ENCODE measurements around the gene STXBP2. TPM values are rescaled to one million over a fixed set of nuclear protein-coding genes. Genes with fewer than 3 reads are reported as not detected.
A peak's percentile ranks its signal among the peaks of the same experiment; 100 is the strongest.

The STXBP2 gene
- total and polyA plus RNA-seq, 5 donors from 2014 or later, result 57.5 to 253 (median 95.7) TPM

GRCh38 chr19:7682175-7682855, 45.4 kb downstream of the STXBP2 start:
- peaks cover 0 to 1% (median 0%) of the 10 kb centered on the region in 7 donors for H3K9me3 Mint-ChIP-seq
- peak overlapping the region; percentile 71 for H3K27ac ChIP-seq (ENCODE audit: insufficient read depth, low read length, poor library complexity, severe bottlenecking)
- no peak for DNase-seq
- H3K9me3 ChIP-seq (ENCODE audit: control insufficient read depth in 2 of 2, low read length in 2 of 2), result no peaks in the 10 kb centered on the region
- peaks cover 5 to 38% (median 20%) of the 10 kb centered on the region in 4 donors for H3K4me1 Mint-ChIP-seq
- H3K27me3 Mint-ChIP-seq, result peaks cover 12% of the 10 kb centered on the region
- ATAC-seq (ENCODE audit: low read depth in 2 of 2), result no peak
- peaks cover 5% of the 10 kb centered on the region for H3K36me3 Mint-ChIP-seq
- H3K27ac Mint-ChIP-seq, result peak overlapping the region in 1 of 3 donors; percentile 92
- peaks cover 31% of the 10 kb centered on the region for H3K4me1 ChIP-seq (ENCODE audit: control insufficient read depth, insufficient read depth, low read length, poor library complexity, severe bottlenecking)
- H3K36me3 ChIP-seq (ENCODE audit: control insufficient read depth, insufficient read depth, low read length), result peaks cover 8% of the 10 kb centered on the region
- peak overlapping the region; percentile 44 for H3K4me3 ChIP-seq (ENCODE audit: low read depth, low read length)
- no peaks in the 10 kb centered on the region for H3K27me3 ChIP-seq (ENCODE audit: control insufficient read depth, insufficient read depth, low read length)
- H3K4me3 Mint-ChIP-seq, result peak overlapping the region; percentile 26 to 93 (median 67)

DNA sequence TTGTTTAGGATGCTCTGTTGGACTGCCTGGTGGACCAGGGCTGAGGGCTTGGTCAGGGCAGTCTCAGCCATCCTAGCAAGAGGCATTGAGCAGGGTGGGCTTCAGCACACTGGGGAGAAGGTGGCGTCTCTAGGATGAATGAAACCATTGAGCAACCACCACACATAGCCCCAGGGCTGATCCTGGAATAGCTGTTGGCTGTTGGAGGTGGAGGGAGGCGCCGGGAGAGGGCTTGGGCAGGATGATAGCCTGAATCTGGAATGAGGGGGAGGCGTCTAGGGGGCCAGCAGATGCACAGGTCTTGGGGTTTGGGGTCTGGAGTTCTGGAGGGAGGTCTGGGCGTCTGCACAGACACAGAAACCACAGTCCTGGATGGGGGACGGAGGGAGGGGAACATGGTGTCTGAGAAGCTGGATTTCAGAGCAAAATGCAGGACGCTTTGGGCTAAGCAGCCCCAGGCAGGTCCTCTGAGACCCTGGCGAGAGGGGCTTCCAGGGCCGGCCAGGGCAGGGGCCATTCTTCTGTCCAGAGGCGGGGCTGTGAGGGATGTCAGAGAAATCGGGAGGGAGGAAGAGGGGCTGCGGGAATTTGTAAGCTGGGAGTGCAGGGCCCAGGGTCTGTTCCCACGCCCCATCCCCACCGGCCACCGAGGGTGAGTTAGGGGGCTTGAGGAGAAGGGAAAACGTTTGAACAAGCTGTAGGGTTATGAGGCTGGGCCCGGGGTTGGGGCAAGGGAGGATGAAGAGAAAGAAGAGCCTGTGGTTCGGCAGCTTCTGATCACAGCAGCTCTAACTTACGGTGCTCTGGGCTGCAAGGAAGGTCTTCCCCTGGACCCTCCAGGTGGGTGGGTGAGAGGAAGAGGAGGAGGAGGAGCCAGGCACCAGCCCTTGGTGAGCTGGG, 48.9 kb downstream of the STXBP2 start:
- Mint-ChIP-seq H3K36me3 (peaks cover 5% of the 10 kb centered on the region), H3K4me3 (peak overlapping the region in 2 of 4 donors; percentile 40 to 76), H3K27ac (peak overlapping the region; percentile 19 to 92 (median 87)), H3K4me1 (peaks cover 0 to 14% (median 11%) of the 10 kb centered on the region in 4 donors), H3K27me3 (no peaks in the 10 kb centered on the region), H3K9me3 (peaks cover 0 to 1% (median 0%) of the 10 kb centered on the region in 7 donors)
- DNase-seq, result no peak
- no peak overlapping the region for H3K4me3 ChIP-seq (ENCODE audit: low read depth, low read length)
- H3K27me3 ChIP-seq (ENCODE audit: control insufficient read depth, insufficient read depth, low read length), result no peaks in the 10 kb centered on the region
- ATAC-seq (ENCODE audit: low read depth in 2 of 2), result no peak
- H3K9me3 ChIP-seq (ENCODE audit: control insufficient read depth in 2 of 2, low read length in 2 of 2), result no peaks in the 10 kb centered on the region
- no peak overlapping the region for H3K27ac ChIP-seq (ENCODE audit: insufficient read depth, low read length, poor library complexity, severe bottlenecking)
- H3K36me3 ChIP-seq (ENCODE audit: control insufficient read depth, insufficient read depth, low read length), result peaks cover 8% of the 10 kb centered on the region
- peaks cover 12% of the 10 kb centered on the region for H3K4me1 ChIP-seq (ENCODE audit: control insufficient read depth, insufficient read depth, low read length, poor library complexity, severe bottlenecking)

- Mint-ChIP-seq H3K9me3 (peaks cover 0 to 1% (median 0%) of the 10 kb centered on the region in 7 donors), H3K36me3 (peaks cover 5% of the 10 kb centered on the region), H3K27me3 (no peaks in the 10 kb centered on the region), H3K27ac (no peak overlapping the region), H3K4me1 (peaks cover 0 to 9% (median 6%) of the 10 kb centered on the region in 4 donors), H3K4me3 (no peak overlapping the region)
- no peak for DNase-seq
- Histone ChIP-seq H3K36me3 (ENCODE audit: control insufficient read depth, insufficient read depth, low read length) (peaks cover 8% of the 10 kb centered on the region), H3K4me3 (ENCODE audit: low read depth, low read length) (no peak overlapping the region), H3K27me3 (ENCODE audit: control insufficient read depth, insufficient read depth, low read length) (no peaks in the 10 kb centered on the region), H3K27ac (ENCODE audit: insufficient read depth, low read length, poor library complexity, severe bottlenecking) (no peak overlapping the region), H3K9me3 (ENCODE audit: control insufficient read depth in 2 of 2, low read length in 2 of 2) (no peaks in the 10 kb centered on the region), H3K4me1 (ENCODE audit: control insufficient read depth, insufficient read depth, low read length, poor library complexity, severe bottlenecking) (peaks cover 2% of the 10 kb centered on the region)
- no peak for ATAC-seq (ENCODE audit: low read depth in 2 of 2)
Measured at GRCh38 chr19:7687177-7687576, 50.3 kb downstream of the STXBP2 start.

DNA sequence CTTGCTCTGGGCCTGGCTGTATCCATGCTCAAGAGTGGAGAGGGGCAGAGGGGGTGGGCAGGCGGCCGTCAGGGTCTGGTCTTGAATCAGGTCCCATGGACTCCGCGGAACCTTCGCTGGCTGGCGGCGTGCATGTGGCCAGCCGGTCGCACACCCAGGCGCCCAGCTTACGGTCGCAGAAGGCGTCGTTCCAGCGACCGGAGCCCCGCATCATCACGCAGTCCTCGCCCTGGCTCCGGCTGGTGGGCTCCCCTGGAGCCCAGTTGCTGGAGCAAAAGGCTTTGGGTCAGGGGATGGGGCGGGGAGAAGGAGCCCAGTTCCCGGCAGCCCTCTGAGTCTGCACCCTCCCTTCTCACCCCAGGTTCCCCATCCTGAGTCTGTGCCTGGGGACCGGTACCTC, 52.3 kb downstream of the STXBP2 start:
- Mint-ChIP-seq H3K36me3 (no peaks in the 10 kb centered on the region), H3K4me3 (no peak overlapping the region), H3K27me3 (no peaks in the 10 kb centered on the region), H3K4me1 (peaks cover 0 to 5% (median 4%) of the 10 kb centered on the region in 4 donors), H3K27ac (no peak overlapping the region), H3K9me3 (peaks cover 0 to 1% (median 0%) of the 10 kb centered on the region in 7 donors)
- Histone ChIP-seq H3K27me3 (ENCODE audit: control insufficient read depth, insufficient read depth, low read length) (no peaks in the 10 kb centered on the region), H3K27ac (ENCODE audit: insufficient read depth, low read length, poor library complexity, severe bottlenecking) (no peak overlapping the region), H3K4me1 (ENCODE audit: control insufficient read depth, insufficient read depth, low read length, poor library complexity, severe bottlenecking) (no peaks in the 10 kb centered on the region), H3K9me3 (ENCODE audit: control insufficient read depth in 2 of 2, low read length in 2 of 2) (no peaks in the 10 kb centered on the region), H3K4me3 (ENCODE audit: low read depth, low read length) (no peak overlapping the region), H3K36me3 (ENCODE audit: control insufficient read depth, insufficient read depth, low read length) (peaks cover 3% of the 10 kb centered on the region)
- DNase-seq (no peak), ATAC-seq (ENCODE audit: low read depth in 2 of 2) (no peak)

DNA sequence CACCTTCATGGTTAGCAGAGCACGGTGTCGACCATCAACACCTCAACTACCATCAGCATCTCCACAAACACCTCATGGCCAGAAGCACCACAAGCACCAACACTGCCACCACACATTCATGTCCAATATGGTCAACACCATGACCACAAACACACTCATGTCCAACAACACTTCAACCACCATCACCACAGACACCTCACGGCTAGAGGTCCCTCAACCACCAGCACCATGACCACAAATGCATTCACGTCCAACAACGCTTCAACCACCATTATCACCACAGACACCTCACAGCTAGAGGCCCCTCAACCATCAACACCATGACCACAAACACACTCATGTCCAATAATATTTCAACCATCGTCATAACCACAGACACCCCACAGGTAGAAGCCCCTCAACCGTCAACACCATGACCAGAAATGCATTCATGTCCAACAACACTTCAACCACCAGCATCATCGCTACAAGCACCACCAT, 53.9 kb downstream of the STXBP2 start:
- no peak overlapping the region for H3K27ac Mint-ChIP-seq
- H3K9me3 Mint-ChIP-seq, result no peaks in the 10 kb centered on the region
- Histone ChIP-seq H3K27me3 (ENCODE audit: control insufficient read depth, insufficient read depth, low read length) (no peaks in the 10 kb centered on the region), H3K9me3 (ENCODE audit: control insufficient read depth in 2 of 2, low read length in 2 of 2) (no peaks in the 10 kb centered on the region), H3K27ac (ENCODE audit: insufficient read depth, low read length, poor library complexity, severe bottlenecking) (no peak overlapping the region), H3K4me3 (ENCODE audit: low read depth, low read length) (no peak overlapping the region), H3K4me1 (ENCODE audit: control insufficient read depth, insufficient read depth, low read length, poor library complexity, severe bottlenecking) (no peaks in the 10 kb centered on the region), H3K36me3 (ENCODE audit: control insufficient read depth, insufficient read depth, low read length) (no peaks in the 10 kb centered on the region)
- ATAC-seq (ENCODE audit: low read depth in 2 of 2) (no peak), DNase-seq (no peak)
- no peaks in the 10 kb centered on the region for H3K4me1 Mint-ChIP-seq
- H3K36me3 Mint-ChIP-seq, result no peaks in the 10 kb centered on the region
- no peaks in the 10 kb centered on the region for H3K27me3 Mint-ChIP-seq
- no peak overlapping the region for H3K4me3 Mint-ChIP-seq

- Mint-ChIP-seq H3K9me3 (no peaks in the 10 kb centered on the region), H3K4me1 (no peaks in the 10 kb centered on the region), H3K27me3 (no peaks in the 10 kb centered on the region), H3K27ac (no peak overlapping the region), H3K4me3 (no peak overlapping the region), H3K36me3 (no peaks in the 10 kb centered on the region)
- Histone ChIP-seq H3K4me3 (ENCODE audit: low read depth, low read length) (no peak overlapping the region), H3K27me3 (ENCODE audit: control insufficient read depth, insufficient read depth, low read length) (no peaks in the 10 kb centered on the region), H3K27ac (ENCODE audit: insufficient read depth, low read length, poor library complexity, severe bottlenecking) (no peak overlapping the region), H3K9me3 (ENCODE audit: control insufficient read depth in 2 of 2, low read length in 2 of 2) (no peaks in the 10 kb centered on the region), H3K36me3 (ENCODE audit: control insufficient read depth, insufficient read depth, low read length) (no peaks in the 10 kb centered on the region), H3K4me1 (ENCODE audit: control insufficient read depth, insufficient read depth, low read length, poor library complexity, severe bottlenecking) (no peaks in the 10 kb centered on the region)
- ATAC-seq (ENCODE audit: low read depth in 2 of 2) (no peak), DNase-seq (no peak)
Measured at GRCh38 chr19:7691497-7691896, 54.6 kb downstream of the STXBP2 start.

GRCh38 chr19:7692417-7693088, 55.6 kb downstream of the STXBP2 start:
- Mint-ChIP-seq H3K4me3 (no peak overlapping the region), H3K27me3 (peaks cover 3% of the 10 kb centered on the region), H3K27ac (no peak overlapping the region), H3K36me3 (no peaks in the 10 kb centered on the region), H3K9me3 (no peaks in the 10 kb centered on the region), H3K4me1 (no peaks in the 10 kb centered on the region)
- H3K4me3 ChIP-seq (ENCODE audit: low read depth, low read length), result no peak overlapping the region
- no peak overlapping the region for H3K27ac ChIP-seq (ENCODE audit: insufficient read depth, low read length, poor library complexity, severe bottlenecking)
- no peak for DNase-seq
- H3K36me3 ChIP-seq (ENCODE audit: control insufficient read depth, insufficient read depth, low read length), result no peaks in the 10 kb centered on the region
- H3K27me3 ChIP-seq (ENCODE audit: control insufficient read depth, insufficient read depth, low read length), result no peaks in the 10 kb centered on the region
- no peaks in the 10 kb centered on the region for H3K9me3 ChIP-seq (ENCODE audit: control insufficient read depth in 2 of 2, low read length in 2 of 2)
- ATAC-seq (ENCODE audit: low read depth in 2 of 2), result no peak
- H3K4me1 ChIP-seq (ENCODE audit: control insufficient read depth, insufficient read depth, low read length, poor library complexity, severe bottlenecking), result no peaks in the 10 kb centered on the region
